OCI-LY1 (cell line): ENCODE results near the gene CALY.

Experiments
- EZH2 ChIP-seq: fragments of 200-600 bp; sonication (generic), shearing (Covaris generic); IDR thresholded peaks from 2 replicates; pipeline ENCODE4 v1.8.0; 2017; ENCODE audit warnings: borderline replicate concordance, mixed run types, mild to moderate bottlenecking, antibody characterized with exemption, low read length, moderate library complexity, mixed read lengths
- TF ChIP-seq, protein P1 (sequence below): fragments of 200-600 bp; sonication (generic), shearing (Covaris generic); IDR thresholded peaks from 2 replicates; pipeline ENCODE4 v1.5.1; 2017; ENCODE audit warnings: mild to moderate bottlenecking, antibody characterized with exemption, low read length, moderate library complexity, mixed read lengths

DNA sequence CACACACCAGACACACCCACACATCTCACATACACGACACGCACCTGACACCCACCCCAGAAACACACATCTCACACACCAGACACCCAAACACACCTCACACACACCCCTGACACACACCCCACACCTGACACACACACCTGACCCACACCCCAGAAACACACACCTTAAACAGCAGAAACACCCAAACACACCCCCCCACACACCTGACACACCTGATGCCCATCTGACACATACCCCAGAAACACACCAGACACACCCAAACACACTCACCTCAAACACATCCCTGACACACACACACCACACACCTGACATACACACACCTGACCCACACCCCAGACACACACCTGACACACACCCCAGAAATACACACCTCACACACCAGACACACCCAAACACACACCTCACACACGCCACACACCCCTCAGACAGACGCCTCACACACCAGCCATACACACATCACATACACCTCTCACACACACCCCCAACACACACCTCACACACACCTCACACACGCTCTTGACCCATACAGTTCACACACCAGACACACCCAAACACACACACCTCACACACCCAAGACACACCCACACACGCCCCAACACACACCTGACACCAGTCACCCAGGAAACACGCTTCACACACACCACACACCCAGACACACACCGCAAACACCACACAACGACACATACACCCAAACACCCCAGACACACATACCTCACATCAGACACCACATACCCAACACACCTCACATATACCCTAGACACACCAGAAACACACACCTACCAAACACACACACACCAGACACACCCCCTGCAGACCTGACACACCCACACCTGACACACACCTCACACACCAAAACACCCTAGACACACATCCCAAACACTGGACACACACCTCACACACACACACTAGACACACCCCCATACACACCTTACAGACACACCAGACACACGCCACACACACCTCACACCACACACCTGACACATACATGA, 1.7 kb upstream of the CALY start:
- TF ChIP-seq, protein P1, sequence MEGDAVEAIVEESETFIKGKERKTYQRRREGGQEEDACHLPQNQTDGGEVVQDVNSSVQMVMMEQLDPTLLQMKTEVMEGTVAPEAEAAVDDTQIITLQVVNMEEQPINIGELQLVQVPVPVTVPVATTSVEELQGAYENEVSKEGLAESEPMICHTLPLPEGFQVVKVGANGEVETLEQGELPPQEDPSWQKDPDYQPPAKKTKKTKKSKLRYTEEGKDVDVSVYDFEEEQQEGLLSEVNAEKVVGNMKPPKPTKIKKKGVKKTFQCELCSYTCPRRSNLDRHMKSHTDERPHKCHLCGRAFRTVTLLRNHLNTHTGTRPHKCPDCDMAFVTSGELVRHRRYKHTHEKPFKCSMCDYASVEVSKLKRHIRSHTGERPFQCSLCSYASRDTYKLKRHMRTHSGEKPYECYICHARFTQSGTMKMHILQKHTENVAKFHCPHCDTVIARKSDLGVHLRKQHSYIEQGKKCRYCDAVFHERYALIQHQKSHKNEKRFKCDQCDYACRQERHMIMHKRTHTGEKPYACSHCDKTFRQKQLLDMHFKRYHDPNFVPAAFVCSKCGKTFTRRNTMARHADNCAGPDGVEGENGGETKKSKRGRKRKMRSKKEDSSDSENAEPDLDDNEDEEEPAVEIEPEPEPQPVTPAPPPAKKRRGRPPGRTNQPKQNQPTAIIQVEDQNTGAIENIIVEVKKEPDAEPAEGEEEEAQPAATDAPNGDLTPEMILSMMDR = no peak
- no peak for TF ChIP-seq EZH2
